HG02759 (cell line): Measurements from ENCODE around the gene LYZL1.
"Not testable (repeated sequence)": the region's sequence is repeated elsewhere in the genome, so short reads cannot be mapped to it uniquely, and the experiment has no call there.

Experiments used
- ATAC-seq: cut with Tn5 transposase; IDR thresholded peaks from one replicate; pipeline ENCODE4 v1.9.1; 2021; ENCODE audit warnings: mild to moderate bottlenecking, moderate library complexity; ENCODE audit not compliant: unreplicated experiment

LYZL1 gene

DNA sequence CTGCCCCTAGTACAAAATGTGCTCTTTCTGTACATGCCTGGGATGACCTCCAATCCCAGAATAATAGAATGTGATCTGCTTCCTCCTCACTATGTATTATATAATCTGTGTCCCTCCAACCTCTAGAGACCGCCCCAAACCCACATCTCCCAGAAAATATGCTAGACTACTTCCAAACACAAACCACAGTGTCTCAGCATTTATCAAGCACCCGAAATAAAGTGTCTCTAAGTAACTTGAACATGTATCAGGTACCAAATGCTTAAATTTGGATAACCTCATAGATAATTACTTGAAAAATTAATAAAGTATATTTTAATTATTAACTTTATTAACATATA lies 16.1 kb downstream of the LYZL1 start:
- no peak for ATAC-seq

- ATAC-seq = no peak
Observed at GRCh38 chr10:29306688-29307087, 17.8 kb downstream of the LYZL1 start.

DNA sequence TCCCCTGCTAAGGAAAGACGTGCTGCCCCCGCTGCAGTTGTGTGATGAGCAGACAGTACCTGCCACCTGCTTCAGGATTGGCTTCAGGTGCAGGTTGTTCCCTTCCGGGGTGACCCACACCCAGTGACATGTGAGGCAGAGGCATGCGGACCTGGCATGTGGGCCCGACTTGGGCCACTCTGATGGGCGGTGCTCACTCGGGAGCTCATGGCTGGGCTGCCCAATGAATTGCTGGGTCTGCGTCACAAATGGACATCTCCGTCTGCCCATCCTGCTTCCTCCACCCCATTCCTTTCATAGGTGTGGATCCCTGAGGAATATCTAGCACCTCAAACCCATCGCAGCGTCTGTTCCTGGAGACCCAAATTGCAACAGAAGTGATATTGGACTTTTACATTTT lies 19.3 kb downstream of the LYZL1 start:
- not testable (repeated sequence) for ATAC-seq

DNA sequence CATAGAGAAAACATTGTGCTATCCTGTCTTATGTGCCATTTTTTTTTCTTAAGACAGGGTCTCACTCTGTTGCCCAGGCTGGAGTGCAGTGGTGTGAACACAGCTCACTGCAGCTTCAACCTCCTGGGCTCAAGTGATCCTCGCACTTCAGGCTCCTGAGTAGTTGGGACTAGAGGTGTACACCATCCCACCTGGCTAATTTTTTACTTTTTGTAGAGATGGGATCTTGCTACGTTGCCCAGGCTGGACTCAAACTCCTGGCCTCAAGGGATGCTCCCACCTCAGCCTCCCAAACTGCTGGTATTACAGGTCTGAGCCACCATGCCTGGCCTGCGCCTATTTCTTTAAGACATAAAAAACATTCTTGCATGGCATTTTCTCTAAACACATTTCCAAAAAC lies 20.6 kb downstream of the LYZL1 start:
- ATAC-seq = no peak

DNA sequence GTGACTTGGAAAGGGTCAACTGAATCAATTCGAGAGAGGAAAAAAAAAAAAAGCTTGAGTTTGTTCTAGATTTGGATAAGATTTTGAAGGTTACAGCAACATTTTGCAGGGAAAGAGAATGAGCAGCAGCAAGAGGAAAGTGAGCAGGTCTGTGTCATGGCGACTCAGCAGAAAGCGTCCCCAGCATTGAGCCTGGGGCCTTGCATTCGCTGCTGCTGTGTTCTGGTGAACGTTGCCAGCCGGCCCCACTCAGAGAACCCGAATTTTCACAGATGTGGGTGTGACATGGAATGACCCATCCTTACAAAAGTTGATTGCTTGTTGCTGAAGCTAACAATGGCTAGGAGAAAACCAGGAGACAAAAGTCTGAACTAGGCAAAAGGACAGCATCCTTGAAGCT lies 21.6 kb downstream of the LYZL1 start:
- ATAC-seq = not testable (repeated sequence)

DNA sequence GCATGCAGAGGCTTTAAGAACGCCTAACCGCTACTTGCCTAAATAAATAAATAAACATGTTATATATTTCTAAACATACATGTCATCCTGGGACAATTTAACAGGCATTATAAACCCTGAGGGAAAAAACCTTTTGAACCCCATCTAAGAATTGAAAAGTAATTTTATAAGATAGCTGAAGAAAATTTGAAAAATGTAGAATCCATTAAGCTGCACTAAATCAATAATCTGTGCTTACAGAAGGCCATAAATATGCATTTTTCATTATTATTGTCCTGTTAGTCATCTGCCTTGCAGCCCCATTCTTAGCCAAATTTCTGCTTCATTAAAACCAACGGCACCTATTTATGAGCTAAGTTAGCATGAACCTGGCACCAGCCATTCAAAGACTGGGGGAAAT lies 24.2 kb downstream of the LYZL1 start:
- ATAC-seq = no peak

DNA sequence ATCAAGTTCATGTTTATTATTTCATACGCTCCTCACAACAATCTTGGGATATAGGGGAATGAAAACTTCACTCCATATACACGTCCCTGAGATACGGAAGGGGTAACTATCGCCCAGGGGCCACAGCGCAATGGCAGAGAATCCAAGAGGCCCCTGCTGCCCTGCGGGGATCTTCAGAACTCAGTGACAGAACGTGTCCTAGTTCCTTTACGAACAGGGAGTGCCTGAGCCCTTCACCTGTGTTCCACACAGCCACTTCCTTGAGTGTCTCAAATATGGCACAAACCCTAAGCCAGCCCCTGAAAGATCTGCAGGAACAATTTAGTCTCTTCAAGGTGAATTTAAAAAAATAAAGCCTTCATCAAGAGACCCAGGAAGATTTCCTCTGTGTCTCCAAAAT lies 25.9 kb downstream of the LYZL1 start:
- no peak for ATAC-seq

DNA sequence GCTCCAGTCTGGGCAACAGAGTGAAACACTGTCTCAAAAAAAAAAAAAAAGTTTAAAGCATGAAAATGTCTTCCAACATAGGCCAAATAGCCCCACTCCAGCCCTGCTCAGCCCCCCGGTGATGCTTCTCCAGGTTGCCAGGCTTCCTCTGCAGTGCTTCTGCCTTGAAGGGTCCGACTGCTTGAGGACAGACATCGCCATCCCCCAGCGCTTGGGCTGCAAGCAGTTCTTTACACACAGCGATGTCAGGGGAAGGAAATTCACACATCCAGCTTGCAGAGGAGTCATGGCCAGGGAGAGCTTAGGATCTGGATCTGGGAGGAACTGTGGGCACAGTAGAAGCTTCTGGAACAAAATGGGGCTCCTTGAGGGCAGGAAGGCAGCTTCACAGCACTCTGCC lies 26.9 kb downstream of the LYZL1 start:
- ATAC-seq = no peak

DNA sequence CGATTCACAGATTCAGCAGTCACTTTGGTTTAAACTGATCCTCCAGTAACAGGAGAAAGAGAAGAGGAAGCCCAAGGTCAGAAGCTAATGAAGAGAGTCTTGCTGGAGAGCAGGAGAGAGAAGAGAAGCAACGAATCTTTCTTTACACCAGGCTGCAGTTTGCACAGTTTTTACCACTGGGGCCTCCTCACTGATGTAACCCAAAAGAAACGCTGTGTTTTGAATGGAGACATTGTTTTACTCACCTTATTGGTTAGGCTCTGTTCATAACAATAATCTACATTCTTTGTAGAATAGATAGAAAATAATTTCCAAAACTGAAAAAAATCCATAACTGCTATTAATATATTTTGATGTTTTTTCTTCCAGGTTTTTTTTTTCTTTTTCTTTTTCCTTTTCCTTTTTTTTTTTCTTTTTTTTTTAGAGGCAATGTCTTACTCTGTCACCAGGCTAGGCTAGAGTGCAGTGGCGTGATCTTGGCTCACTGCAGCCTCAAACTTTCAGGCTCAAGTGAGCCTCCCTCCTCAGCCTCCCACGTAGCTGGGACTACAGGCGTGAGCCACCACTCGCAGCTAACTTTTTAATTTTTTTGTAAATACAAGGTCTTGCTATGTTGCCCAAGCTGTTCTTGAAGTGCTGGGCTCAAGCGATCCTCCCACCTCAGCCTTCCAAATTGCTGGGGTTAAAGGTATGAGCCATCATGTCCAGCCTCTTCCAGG lies 27.6 kb downstream of the LYZL1 start:
- ATAC-seq = no peak

DNA sequence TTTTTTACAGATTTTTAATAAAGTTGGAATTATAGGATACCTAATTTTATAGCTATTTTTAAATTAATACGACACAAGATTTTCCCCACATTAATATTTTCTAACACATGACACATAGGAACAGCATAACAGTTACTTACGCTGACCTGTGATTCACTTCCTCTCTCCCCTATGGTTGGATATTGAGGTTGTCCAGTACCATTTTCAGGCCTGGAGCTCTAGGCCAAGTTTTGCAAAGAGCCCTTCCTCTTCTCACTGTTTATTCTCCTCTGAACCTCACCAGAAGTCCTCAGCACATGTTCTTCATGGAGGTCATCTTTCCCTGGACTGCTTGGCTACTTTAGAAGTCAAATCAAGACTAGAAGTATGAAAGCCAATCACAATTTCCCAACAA lies 28.2 kb downstream of the LYZL1 start:
- ATAC-seq = no peak

GRCh38 chr10:29317423-29318021 lies 28.7 kb downstream of the LYZL1 start:
- no peak for ATAC-seq

GRCh38 chr10:29318141-29319071 lies 29.5 kb downstream of the LYZL1 start:
- not testable (repeated sequence) for ATAC-seq

DNA sequence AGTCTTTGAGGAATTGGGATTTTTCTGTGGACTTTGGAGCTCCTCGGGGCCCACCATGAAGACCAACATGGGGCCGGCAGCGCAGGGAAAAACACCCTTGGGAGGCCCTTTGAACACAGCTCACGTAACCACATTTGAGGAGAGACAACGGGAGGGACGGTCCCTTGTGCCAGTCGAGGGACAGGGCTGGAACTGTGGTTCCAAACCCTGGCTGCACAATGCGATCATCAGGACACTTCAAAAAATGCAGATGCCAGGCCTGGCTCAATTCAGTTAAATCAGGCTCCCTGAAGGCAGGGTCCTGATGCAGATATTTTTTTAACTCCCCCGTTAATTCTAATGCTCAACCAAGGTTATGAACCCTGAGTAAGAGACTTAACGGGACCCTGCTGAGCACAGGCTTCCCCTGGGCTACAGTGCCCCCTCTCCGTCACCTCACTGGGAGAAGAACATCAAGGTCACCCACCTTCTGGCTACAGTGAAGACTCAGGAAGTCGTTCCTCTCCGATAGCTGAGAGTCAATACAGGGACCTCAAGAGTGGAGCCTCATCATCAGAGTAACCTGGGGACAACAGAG lies 30.4 kb downstream of the LYZL1 start:
- no peak for ATAC-seq

GRCh38 chr10:29320680-29321121 lies 31.8 kb downstream of the LYZL1 start:
- ATAC-seq = not testable (repeated sequence)

DNA sequence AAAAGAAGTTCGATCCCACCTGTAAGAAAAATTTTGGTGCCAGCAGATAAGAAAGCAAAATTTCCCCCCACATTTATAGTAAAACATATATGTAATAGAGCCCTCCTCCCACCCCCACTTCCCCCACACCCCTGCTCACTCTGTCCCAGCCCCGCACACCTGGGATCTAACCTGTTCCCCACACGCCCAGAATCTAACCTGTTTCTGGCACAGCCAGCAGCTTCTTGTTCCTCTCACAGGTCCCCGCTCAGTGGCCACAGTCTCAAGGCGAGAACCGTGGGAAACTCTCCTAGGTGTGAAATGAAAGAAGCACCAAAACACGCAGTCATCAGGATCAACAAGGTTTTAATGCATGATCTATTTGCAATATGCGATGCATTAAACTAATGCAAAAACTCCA lies 32.8 kb downstream of the LYZL1 start:
- no peak for ATAC-seq

- ATAC-seq = no peak
Observed at GRCh38 chr10:29322918-29323317, 34.0 kb downstream of the LYZL1 start.

DNA sequence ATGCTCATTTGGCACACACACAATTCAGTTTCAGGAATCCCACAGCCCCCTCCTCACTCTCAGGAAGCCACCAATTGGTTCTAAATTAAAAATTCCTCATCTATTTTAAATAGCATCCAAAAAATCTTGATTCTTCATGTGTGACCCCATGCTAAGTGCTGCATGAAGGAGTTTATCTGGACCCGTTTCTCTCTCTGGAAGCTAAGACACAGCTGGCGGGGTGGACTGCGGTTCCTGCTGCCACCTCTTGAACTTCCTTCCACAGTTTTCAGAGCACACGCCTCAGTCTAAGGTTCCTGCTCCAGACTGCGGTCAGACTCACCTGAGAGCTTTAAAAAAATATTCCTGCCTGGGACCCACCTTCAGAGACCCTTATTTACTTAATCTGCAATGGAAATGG lies 34.5 kb downstream of the LYZL1 start:
- ATAC-seq = no peak

DNA sequence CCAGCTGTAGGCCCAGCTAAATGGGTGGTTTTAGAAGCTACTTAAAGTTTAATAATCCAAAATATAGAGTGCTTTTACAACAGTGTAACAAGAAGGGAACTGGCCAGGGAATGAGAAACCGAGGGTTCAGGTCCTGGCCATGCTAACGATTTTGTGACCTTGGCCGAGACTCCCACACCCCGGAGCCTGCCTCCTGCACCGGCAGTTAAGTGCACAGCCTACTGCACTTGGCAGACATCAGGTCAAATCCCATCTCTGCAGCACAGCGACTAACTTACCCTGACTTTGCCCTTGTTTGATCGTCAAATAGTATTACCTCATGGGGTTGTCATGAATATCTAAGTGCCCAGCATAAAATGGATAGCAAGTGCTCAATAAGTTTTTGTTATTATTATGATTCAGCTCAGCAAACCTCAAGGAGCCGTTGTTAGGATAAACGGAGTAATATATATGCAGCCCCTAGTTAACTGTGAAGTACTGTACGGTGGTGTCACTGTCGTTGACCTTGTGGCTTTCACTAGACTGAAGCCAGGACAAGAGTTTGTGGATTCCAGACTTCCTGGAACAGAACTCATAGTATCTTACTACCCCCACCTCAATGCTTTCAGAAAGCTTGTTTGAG lies 35.5 kb downstream of the LYZL1 start:
- ATAC-seq = no peak

DNA sequence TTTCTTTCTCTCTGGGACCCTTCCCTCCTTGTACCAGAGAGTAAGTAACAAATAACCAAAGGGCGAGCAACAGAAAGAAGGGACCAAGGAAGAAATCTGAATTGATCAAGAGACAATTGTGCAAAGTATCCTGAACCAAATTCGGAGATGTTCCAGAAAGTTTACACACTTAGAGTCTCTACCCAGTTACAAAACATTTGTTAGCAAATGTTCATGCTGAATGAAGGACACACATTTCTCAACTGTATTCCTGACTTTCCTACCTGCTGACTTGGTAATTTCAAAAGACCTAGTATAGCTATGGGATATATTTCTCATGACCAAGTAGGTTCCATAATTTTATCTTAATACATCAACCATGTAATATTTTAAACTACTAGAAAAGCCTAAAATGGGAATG lies 37.4 kb downstream of the LYZL1 start:
- no peak for ATAC-seq

DNA sequence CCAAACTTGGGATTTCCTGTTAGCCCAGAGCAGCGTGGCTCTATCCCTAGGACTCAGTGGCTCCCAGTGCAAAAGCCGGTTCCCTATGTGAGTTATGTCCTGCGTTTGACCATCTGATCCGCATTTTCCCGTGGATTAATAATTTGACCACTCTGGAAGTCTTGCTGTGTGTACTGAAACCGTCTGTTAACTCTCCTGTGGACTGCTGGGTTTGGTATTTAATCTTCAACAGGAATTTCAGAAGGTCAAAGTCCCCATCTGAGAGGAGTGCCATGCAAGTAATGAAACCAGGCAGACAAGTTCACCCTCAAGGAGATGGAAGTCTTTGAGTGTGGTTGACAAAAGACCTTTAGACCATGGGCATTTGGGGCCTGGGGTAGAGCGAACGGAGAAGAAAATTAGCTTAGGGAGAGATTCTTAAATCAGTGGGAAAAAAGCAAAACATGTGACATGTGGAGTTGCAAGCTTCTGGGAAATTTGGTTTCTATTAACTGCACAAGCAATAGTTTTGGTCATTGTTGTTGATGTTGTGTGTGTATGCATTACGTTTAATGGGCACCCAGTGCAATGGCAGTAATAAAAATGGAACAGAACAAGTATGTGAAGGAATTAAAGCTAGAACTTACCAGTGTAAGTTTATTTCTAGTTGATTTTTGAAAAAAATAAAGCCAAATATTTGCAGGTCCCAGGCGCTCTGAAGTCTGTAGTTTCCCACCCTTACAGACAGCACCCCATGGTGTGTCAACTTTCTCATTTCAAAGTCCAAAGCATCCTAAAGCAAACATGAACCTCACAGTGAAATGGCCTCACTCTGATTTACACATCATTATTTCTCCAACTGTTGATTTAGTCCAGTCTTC lies 38.2 kb downstream of the LYZL1 start:
- no peak for ATAC-seq
